ENCODE data around the gene UBE2H.

DNA sequence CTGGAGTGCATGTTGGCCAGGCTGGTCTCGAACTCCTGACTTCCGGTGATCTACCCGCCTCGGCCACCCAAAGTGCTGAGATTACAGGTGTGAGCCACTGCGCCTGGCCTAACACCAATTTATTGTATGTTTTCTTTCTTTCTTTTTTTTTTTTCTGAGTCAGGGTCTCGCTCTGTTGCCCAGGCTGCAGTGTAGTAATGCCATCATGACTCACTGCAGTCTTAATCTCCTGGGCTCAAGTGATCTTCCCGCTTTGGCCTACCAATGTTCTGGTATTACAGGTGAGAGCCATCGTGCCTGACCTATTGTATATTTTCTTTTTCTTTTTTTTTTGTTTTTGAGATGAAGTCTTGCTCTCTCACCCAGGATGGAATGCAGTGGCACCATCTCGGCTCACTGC, 33.8 kb upstream of the UBE2H start:
- TF ChIP-seq EP300 (IDR thresholded peaks at IDR 0.05) (no peak), POLR2A (IDR thresholded peaks at IDR 0.05) (no peak)
- TF ChIP-seq, protein P1, sequence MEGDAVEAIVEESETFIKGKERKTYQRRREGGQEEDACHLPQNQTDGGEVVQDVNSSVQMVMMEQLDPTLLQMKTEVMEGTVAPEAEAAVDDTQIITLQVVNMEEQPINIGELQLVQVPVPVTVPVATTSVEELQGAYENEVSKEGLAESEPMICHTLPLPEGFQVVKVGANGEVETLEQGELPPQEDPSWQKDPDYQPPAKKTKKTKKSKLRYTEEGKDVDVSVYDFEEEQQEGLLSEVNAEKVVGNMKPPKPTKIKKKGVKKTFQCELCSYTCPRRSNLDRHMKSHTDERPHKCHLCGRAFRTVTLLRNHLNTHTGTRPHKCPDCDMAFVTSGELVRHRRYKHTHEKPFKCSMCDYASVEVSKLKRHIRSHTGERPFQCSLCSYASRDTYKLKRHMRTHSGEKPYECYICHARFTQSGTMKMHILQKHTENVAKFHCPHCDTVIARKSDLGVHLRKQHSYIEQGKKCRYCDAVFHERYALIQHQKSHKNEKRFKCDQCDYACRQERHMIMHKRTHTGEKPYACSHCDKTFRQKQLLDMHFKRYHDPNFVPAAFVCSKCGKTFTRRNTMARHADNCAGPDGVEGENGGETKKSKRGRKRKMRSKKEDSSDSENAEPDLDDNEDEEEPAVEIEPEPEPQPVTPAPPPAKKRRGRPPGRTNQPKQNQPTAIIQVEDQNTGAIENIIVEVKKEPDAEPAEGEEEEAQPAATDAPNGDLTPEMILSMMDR (IDR thresholded peaks at IDR 0.05): no peak
